Epithelial cell of esophagus (primary cell): ENCODE measurements around the gene TRIO.
A peak's percentile ranks its signal among the peaks of the same experiment; 100 is the strongest.

Experiments
- DNase-seq: peaks from one replicate; pipeline ENCODE4 v3.0.0; 2010; ENCODE audit warnings: low read depth
- H3K4me3 ChIP-seq: 2 replicates; pipeline ENCODE4 v1.5.1; 2011; ENCODE audit warnings: mild to moderate bottlenecking, low read length, control low read depth
- TF ChIP-seq, protein P1 (sequence below): IDR thresholded peaks from 2 replicates; pipeline ENCODE4 v1.5.1; 2011; ENCODE audit warnings: low read depth, mild to moderate bottlenecking, low read length, control low read depth, inconsistent platforms; ENCODE audit not compliant: insufficient read depth; ENCODE audit errors: missing control alignments

TRIO gene

DNA sequence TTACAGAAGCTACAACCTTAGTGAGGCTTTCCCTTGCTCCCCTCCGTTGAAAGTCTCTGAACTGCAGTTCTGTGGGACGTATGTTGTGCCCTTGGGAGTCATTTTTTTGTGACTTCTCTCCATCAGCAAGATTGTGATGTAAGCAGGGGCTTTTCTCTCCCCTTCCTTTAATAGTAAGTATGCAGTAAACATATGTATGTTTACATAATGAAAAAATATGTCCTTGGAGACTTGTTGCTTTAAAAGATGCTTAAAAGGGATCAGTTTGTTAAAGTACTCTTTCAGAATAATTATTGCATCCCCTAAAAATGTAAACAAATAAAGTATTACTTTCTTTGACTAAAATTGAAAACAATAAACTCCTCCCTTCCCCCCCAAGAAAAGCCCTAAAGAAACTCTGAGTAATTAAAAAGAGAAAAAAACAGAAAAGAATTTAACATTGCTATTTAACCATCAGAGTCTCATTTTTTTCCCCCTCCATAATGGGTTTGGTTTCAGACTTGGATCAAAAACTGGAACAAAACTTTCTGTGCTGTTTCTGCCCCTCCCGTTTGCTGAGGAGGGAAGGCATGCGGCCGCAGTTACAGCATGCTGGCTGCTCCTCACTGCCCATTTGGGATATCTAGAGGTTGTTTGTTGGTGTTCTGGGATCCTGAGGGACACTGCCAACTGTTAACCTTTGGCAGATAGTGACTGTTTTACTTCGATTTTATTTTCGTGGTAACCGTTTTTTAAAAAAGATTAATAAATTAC is 40.2 kb downstream of the TRIO start:
- TF ChIP-seq, protein P1, sequence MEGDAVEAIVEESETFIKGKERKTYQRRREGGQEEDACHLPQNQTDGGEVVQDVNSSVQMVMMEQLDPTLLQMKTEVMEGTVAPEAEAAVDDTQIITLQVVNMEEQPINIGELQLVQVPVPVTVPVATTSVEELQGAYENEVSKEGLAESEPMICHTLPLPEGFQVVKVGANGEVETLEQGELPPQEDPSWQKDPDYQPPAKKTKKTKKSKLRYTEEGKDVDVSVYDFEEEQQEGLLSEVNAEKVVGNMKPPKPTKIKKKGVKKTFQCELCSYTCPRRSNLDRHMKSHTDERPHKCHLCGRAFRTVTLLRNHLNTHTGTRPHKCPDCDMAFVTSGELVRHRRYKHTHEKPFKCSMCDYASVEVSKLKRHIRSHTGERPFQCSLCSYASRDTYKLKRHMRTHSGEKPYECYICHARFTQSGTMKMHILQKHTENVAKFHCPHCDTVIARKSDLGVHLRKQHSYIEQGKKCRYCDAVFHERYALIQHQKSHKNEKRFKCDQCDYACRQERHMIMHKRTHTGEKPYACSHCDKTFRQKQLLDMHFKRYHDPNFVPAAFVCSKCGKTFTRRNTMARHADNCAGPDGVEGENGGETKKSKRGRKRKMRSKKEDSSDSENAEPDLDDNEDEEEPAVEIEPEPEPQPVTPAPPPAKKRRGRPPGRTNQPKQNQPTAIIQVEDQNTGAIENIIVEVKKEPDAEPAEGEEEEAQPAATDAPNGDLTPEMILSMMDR = no peak
- DNase-seq = no peak
- no peak overlapping the region for H3K4me3 ChIP-seq

DNA sequence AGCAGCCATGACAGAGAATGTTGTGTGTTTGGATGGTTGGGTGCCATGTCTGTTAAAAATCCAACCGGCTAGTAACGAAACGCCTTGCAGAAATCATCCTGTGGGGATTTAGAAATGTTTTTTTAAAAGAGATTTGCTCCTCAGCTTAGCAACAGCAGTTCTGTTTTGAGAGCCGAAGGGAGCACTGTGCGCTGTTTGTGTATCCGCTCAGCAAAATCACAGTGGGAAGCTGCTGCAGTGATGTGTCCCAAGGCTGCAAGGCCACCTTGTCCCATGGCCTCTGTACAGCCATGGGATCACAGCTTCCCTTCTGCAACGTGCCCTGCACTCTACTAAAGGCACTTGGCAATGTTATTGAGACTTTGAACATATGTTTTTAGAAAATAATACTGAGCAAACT is 40.9 kb downstream of the TRIO start:
- TF ChIP-seq, protein P1 = no peak
- no peak overlapping the region for H3K4me3 ChIP-seq
- DNase-seq = no peak

DNA sequence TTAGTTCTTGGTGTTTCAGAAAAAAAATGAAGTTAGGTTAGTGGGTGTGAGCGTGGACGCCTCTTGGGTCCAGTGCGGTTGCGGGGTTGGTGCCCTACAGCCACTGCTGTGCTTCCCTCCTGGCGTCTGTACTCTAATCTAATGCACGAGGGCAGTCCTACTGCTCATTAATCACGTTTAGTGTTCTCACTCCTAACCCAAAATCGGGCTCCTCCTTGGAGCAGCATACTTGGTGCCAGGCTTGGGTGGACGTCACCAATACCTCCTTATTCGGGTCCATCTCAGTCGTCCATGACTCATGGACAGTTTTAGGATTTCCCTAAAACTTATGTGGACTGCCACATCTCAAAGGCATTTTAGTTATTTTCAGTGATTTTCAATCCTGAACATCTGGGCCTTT is 41.6 kb downstream of the TRIO start:
- DNase-seq = no peak
- TF ChIP-seq, protein P1 = no peak
- no peak overlapping the region for H3K4me3 ChIP-seq

DNA sequence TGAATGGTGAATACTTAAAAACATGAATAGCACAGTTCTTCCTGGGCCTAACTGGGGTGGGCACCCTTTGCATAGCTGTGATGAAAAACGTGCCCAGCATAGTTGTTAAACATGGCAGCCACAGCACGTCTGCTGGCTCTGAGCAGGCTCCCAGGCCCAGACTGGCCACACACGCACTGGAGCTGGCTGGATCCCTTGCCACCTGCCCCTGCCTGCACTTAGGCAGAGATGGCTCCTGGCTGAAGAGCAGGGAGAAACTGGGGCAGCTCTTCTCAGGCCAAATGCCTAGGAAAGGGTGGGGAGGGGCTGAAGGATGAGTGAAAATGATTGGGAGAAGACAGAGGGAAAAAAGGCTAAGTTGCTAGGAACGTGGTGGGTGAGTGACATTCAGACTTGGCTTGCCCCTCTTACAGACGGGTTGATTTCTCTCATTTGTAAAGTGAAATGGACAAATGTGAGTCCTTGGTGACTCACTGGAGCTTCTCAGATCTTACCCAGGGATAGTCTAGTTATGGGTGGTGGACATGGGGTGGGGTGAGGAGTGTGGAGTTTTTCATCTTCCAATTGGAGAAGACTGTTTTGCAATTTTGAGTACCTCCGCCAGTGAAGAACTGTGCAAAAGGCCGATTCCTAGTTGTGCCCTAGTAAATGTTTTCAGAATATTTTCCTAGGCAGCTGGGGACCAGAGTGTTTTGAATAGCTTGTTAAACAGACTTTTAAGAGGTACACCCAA is 42.4 kb downstream of the TRIO start:
- DNase-seq = peak; percentile 86
- no peak overlapping the region for H3K4me3 ChIP-seq
- TF ChIP-seq, protein P1 = no peak

DNA sequence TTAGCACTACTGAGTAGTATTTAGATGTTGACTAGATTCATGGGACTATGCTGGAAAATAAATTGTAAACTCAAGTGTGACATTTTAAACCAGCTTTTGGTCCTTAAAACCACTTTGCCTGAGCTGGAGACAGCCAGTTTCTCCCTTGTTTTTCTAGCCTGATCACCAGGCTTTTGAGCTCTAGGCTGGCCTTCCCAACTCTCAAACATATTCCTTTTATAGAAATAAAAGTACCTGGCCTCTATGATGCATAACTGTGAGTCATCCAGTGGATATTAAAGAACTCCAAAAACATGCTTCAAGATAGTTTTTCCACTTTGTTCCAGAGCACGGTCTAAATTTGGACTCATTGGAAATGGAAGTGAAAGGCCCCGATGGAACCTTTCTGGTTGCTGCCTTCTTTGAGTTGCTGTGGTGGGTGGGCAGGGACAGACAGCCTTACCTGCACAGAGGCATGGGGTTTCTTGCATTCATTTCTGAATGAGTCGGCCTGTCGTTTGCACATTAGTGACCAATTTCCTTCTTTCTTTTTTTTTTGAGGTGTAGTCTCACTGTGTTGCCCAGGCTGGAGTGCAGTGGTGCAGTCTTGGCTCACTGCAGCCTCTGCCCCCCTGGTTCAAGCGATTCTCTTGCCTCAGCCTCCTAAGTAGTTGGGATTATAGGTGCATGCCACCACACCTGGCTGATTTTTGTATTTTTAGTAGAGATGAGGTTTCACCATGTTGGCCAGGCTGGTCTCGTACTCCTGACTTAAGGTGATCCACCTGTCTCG is 43.1 kb downstream of the TRIO start:
- TF ChIP-seq, protein P1 = no peak
- H3K4me3 ChIP-seq = no peak overlapping the region
- peak; percentile 81 for DNase-seq

DNA sequence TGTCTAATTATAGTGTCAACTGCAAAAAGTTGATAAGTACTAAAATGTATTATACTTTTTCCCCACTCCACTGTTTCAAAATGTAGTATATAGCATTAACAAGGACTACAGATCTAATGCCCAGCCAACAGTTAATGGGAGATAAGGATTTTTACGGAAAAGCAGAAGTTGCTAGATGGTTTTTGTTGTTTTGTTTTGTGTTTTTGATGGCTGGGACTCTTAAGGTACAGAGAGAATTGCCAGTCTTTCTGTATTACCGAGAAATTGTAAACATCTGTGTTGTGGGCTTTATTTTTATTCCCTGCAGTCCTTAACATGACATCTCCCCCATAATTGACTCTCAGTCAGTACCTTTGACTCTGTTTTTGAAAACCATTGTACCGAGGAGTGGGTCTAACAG is 44.0 kb downstream of the TRIO start:
- TF ChIP-seq, protein P1 = no peak
- DNase-seq = no peak
- no peak overlapping the region for H3K4me3 ChIP-seq
